NCI-H510A treated with DMSO at 0.1 percent for 48 hours (cell line): ENCODE data around the gene MCTP1.

Experiments
- DNase-seq: peaks from one replicate; lab custom pipeline; 2025; lab: John Stamatoyannopoulos, UW

Gene MCTP1

GRCh38 chr5:95284572-95285408 is at the start of gene MCTP1:
MCTP1 (minus strand) TSS chr5:95285094.
- peak; percentile 51 for DNase-seq

- no peak for DNase-seq
Measured at GRCh38 chr5:95332158-95332557, 47.3 kb upstream of the MCTP1 start.

GRCh38 chr5:95331358-95331757 is 46.5 kb upstream of the MCTP1 start:
- DNase-seq = no peak

- no peak for DNase-seq
Measured at GRCh38 chr5:95327211-95327610, 42.3 kb upstream of the MCTP1 start.

GRCh38 chr5:95317687-95318086 is 32.8 kb upstream of the MCTP1 start:
- DNase-seq = no peak

GRCh38 chr5:95317085-95317484 is 32.2 kb upstream of the MCTP1 start:
- DNase-seq = no peak

- DNase-seq = peak; percentile 13
Measured at GRCh38 chr5:95304711-95305110, 19.8 kb upstream of the MCTP1 start.

- no peak for DNase-seq
Measured at GRCh38 chr5:95298651-95299050, 13.8 kb upstream of the MCTP1 start.

GRCh38 chr5:95296291-95296690 is 11.4 kb upstream of the MCTP1 start:
- no peak for DNase-seq

GRCh38 chr5:95285409-95285755 is 488 bp upstream of the MCTP1 start:
- DNase-seq = peak; percentile 24

GRCh38 chr5:95283761-95284571 is 928 bp downstream of the MCTP1 start:
- peak; percentile 55 for DNase-seq

GRCh38 chr5:95283022-95283615 is 1.8 kb downstream of the MCTP1 start:
- peak; percentile 32 for DNase-seq

- DNase-seq = no peak
Measured at GRCh38 chr5:95281226-95281625, 3.7 kb downstream of the MCTP1 start.

- no peak for DNase-seq
Measured at GRCh38 chr5:95280401-95281095, 4.3 kb downstream of the MCTP1 start.

- DNase-seq = no peak
Measured at GRCh38 chr5:95274011-95274410, 10.9 kb downstream of the MCTP1 start.

- DNase-seq = no peak
Measured at GRCh38 chr5:95272316-95272929, 12.5 kb downstream of the MCTP1 start.

GRCh38 chr5:95262933-95263660 is 21.8 kb downstream of the MCTP1 start:
- DNase-seq = no peak

- DNase-seq = peak; percentile 11
Measured at GRCh38 chr5:95261437-95262175, 23.3 kb downstream of the MCTP1 start.

GRCh38 chr5:95256991-95257390 is 27.9 kb downstream of the MCTP1 start:
- DNase-seq = no peak

- DNase-seq = no peak
Measured at GRCh38 chr5:95256446-95256845, 28.4 kb downstream of the MCTP1 start.
